ENCODE data around the gene RFPL2.

GRCh38 chr22:32226326-32227104 is 21.6 kb upstream of the RFPL2 start:
- TF ChIP-seq POU2F2 (IDR thresholded peaks at IDR 0.05; ENCODE audit: low read depth, low read length) = no peak
- no peak for TF ChIP-seq POLR2AphosphoS5 (IDR thresholded peaks at IDR 0.05; ENCODE audit: low read depth, low read length)
- no peak for TF ChIP-seq POLR2A (IDR thresholded peaks at IDR 0.05; ENCODE audit: low read depth, low read length)
- TF ChIP-seq TAF1 (IDR thresholded peaks at IDR 0.05; ENCODE audit: low read depth, low read length) = no peak
- TF ChIP-seq SPI1 (IDR thresholded peaks at IDR 0.05; ENCODE audit: low read depth, low read length) = no peak
- TF ChIP-seq PAX5 (IDR thresholded peaks at IDR 0.05; ENCODE audit: insufficient read depth, low read length, severe bottlenecking) = no peak
